ENCODE measurements around the gene C12orf75. TPM values are rescaled to one million over a fixed set of nuclear protein-coding genes. Genes with fewer than 3 reads are reported as not detected.

C12orf75 gene
- total RNA-seq, 1 experiment from 2014 or later = 173 TPM

DNA sequence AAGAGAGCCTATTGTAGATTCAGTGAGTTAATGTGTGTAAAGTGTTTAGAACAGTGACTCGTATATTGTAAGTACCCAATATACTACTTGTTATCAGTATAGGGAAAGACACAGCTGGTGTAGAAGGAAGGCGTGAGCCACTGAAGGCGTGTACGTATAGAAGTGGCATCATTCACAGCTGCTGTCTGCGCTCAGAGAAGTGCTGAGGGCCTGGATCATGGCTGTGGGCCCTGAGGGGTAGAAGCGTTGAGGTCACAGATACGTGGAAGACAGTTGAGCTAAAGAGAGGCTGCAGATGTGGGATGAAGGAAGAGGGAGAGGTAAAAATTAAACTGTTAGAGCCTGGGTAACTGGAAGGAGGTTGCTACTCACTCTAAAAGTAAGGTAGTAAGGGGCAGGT, 5.9 kb downstream of the C12orf75 start:
- Mint-ChIP-seq H3K27ac (ENCODE audit: unreplicated experiment) (peak overlapping the region; percentile 7), H3K36me3 (ENCODE audit: insufficient read depth, unreplicated experiment) (peaks cover 35% of the 10 kb centered on the region), H3K4me3 (ENCODE audit: unreplicated experiment) (no peak overlapping the region), H3K4me1 (ENCODE audit: low read depth, unreplicated experiment) (peaks cover 31% of the 10 kb centered on the region), H3K9me3 (ENCODE audit: unreplicated experiment) (peaks cover 19% of the 10 kb centered on the region), H3K27me3 (ENCODE audit: insufficient read depth, unreplicated experiment) (no peaks in the 10 kb centered on the region)
- TF ChIP-seq, protein P1, sequence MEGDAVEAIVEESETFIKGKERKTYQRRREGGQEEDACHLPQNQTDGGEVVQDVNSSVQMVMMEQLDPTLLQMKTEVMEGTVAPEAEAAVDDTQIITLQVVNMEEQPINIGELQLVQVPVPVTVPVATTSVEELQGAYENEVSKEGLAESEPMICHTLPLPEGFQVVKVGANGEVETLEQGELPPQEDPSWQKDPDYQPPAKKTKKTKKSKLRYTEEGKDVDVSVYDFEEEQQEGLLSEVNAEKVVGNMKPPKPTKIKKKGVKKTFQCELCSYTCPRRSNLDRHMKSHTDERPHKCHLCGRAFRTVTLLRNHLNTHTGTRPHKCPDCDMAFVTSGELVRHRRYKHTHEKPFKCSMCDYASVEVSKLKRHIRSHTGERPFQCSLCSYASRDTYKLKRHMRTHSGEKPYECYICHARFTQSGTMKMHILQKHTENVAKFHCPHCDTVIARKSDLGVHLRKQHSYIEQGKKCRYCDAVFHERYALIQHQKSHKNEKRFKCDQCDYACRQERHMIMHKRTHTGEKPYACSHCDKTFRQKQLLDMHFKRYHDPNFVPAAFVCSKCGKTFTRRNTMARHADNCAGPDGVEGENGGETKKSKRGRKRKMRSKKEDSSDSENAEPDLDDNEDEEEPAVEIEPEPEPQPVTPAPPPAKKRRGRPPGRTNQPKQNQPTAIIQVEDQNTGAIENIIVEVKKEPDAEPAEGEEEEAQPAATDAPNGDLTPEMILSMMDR (IDR thresholded peaks at IDR 0.05; ENCODE audit: insufficient read depth in 1 of 2, low read depth in 1 of 2, low read length in 1 of 2, severe bottlenecking in 1 of 2, unreplicated experiment in 1 of 2) = no peak
- Histone ChIP-seq H3K36me3 (ENCODE audit: control insufficient read depth, insufficient read depth, low read length) (peaks cover 1% of the 10 kb centered on the region), H3K9me3 (peaks cover 19% of the 10 kb centered on the region; the same call in 1 of the 2 replicates), H3K4me3 (ENCODE audit: low read depth, low read length) (no peak overlapping the region), H3K27me3 (replicated peaks; ENCODE audit: control insufficient read depth, insufficient read depth, low read length) (no peaks in the 10 kb centered on the region), H3K4me1 (peaks cover 57% of the 10 kb centered on the region)
- CTCF ChIA-PET = no interaction called here
- intact Hi-C loops (cut with micrococcal nuclease; ENCODE audit: unreplicated experiment) = loop anchor here (2.0 to 10.0 kb wide), 2 partner anchors 18 to 232 kb away; partner anchors contain the start of gene WASHC4
- BruUV-seq (replicated peaks) = no TSS peak
- DNase-seq = no peak
- POLR2A ChIA-PET = interaction anchor here (0.5 kb wide), 1 partner anchor 145 kb away, joined by 3 read pairs; no protein-coding TSS in a partner anchor

DNA sequence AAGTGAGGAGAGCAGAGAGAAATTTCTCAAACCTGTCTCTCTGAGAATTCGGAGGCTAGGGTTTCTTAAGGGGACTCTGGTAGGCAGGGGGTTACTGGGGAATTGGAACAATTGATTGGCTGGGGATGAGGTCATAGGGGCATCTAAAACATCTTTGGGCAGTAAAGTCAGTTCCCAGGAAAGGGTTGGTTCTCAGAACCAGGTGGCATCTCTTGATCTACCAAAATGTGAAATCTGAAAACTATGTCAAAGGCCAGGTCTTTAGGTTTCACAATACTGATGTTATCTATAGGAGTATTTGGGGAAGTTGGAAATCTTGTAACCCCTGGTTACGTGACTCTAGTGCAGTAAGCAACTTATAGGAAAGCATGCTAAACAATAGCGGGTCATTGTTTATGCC, 6.9 kb downstream of the C12orf75 start:
- H3K36me3 Mint-ChIP-seq (ENCODE audit: insufficient read depth, unreplicated experiment) = peaks cover 45% of the 10 kb centered on the region
- H3K27ac Mint-ChIP-seq (ENCODE audit: unreplicated experiment) = peak overlapping the region; percentile 83
- Histone ChIP-seq H3K4me1 (peaks cover 50% of the 10 kb centered on the region), H3K36me3 (ENCODE audit: control insufficient read depth, insufficient read depth, low read length) (peaks cover 1% of the 10 kb centered on the region; the same call in 1 of the 2 replicates), H3K27me3 (replicated peaks; ENCODE audit: control insufficient read depth, insufficient read depth, low read length) (no peaks in the 10 kb centered on the region), H3K4me3 (ENCODE audit: low read depth, low read length) (no peak overlapping the region), H3K9me3 (peaks cover 19% of the 10 kb centered on the region; the same call in 1 of the 2 replicates)
- no peaks in the 10 kb centered on the region for H3K27me3 Mint-ChIP-seq (ENCODE audit: insufficient read depth, unreplicated experiment)
- CTCF ChIA-PET = interaction anchor here (0.6 kb wide), 1 partner anchor 944 kb away, joined by 3 read pairs; no protein-coding TSS in a partner anchor
- POLR2A ChIA-PET = no interaction called here
- TF ChIP-seq, protein P1 (IDR thresholded peaks at IDR 0.05; ENCODE audit: insufficient read depth in 1 of 2, low read depth in 1 of 2, low read length in 1 of 2, severe bottlenecking in 1 of 2, unreplicated experiment in 1 of 2) = no peak
- intact Hi-C loops (cut with micrococcal nuclease; ENCODE audit: unreplicated experiment) = loop anchor here (2.0 to 10.0 kb wide), 2 partner anchors 17 to 233 kb away; partner anchors contain the start of gene WASHC4
- H3K4me1 Mint-ChIP-seq (ENCODE audit: low read depth, unreplicated experiment) = peaks cover 25% of the 10 kb centered on the region
- peaks cover 19% of the 10 kb centered on the region for H3K9me3 Mint-ChIP-seq (ENCODE audit: unreplicated experiment)
- H3K4me3 Mint-ChIP-seq (ENCODE audit: unreplicated experiment) = no peak overlapping the region
- DNase-seq = peak in 1 of 2 experiments; percentile 21
- BruUV-seq (replicated peaks) = no TSS peak

DNA sequence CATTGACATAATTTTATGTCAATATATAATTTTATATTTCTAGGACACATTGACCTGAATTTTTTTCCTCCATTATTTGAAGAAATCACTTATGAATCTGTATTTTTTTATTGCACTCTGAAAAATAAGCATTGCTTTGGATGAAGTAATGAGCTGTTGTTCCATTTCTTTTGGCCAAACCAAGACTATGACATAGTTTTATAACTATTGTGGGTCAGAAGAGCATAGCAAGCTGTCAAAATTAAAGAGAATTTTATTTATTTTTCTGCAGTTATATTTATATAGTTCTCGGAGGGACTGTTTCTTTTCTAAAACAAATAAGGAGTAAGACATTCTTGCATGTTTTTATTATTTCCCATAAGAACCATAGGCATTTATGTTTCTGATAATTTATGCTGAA, 8.5 kb downstream of the C12orf75 start:
- no TSS peak for BruUV-seq (replicated peaks)
- no peak overlapping the region for H3K27ac Mint-ChIP-seq (ENCODE audit: unreplicated experiment)

More for the DNA sequence above, 8.5 kb downstream of the C12orf75 start:
- H3K4me3 ChIP-seq (ENCODE audit: low read depth, low read length) = no peak overlapping the region
- TF ChIP-seq, protein P1 (IDR thresholded peaks at IDR 0.05; ENCODE audit: insufficient read depth in 1 of 2, low read depth in 1 of 2, low read length in 1 of 2, severe bottlenecking in 1 of 2, unreplicated experiment in 1 of 2) = no peak
- peaks cover 25% of the 10 kb centered on the region for H3K4me1 Mint-ChIP-seq (ENCODE audit: low read depth, unreplicated experiment)
- peaks cover 37% of the 10 kb centered on the region for H3K4me1 ChIP-seq
- POLR2A ChIA-PET = no interaction called here
- intact Hi-C loops (cut with micrococcal nuclease; ENCODE audit: unreplicated experiment) = loop anchor here (10.0 kb wide), 1 partner anchor 234 kb away; the partner anchor contains the start of gene WASHC4
- peaks cover 4% of the 10 kb centered on the region; the same call in 1 of the 2 replicates for H3K36me3 ChIP-seq (ENCODE audit: control insufficient read depth, insufficient read depth, low read length)
- peaks cover 50% of the 10 kb centered on the region for H3K36me3 Mint-ChIP-seq (ENCODE audit: insufficient read depth, unreplicated experiment)
- no peak for DNase-seq
- CTCF ChIA-PET = no interaction called here
- H3K4me3 Mint-ChIP-seq (ENCODE audit: unreplicated experiment) = no peak overlapping the region
- H3K9me3 ChIP-seq = peaks cover 19% of the 10 kb centered on the region; the same call in 1 of the 2 replicates
- peaks cover 19% of the 10 kb centered on the region for H3K9me3 Mint-ChIP-seq (ENCODE audit: unreplicated experiment)
- H3K27me3 ChIP-seq (replicated peaks; ENCODE audit: control insufficient read depth, insufficient read depth, low read length) = no peaks in the 10 kb centered on the region
- H3K27me3 Mint-ChIP-seq (ENCODE audit: insufficient read depth, unreplicated experiment) = no peaks in the 10 kb centered on the region
